HTR-8/SVneo (cell line): ENCODE data around the gene TRPM3.
A peak's percentile ranks its signal among the peaks of the same experiment; 100 is the strongest.

ENCODE experiments used
- DNase-seq: peaks from one replicate; pipeline ENCODE4 v3.0.0; 2011; ENCODE audit warnings: low spot score, mixed read lengths; ENCODE audit not compliant: insufficient read length
- FAIRE-seq: peaks from 2 replicates; lab custom pipeline; 2011; peaks lifted over from hg19 to GRCh38; lab: Jason Lieb, UNC

The TRPM3 gene

DNA sequence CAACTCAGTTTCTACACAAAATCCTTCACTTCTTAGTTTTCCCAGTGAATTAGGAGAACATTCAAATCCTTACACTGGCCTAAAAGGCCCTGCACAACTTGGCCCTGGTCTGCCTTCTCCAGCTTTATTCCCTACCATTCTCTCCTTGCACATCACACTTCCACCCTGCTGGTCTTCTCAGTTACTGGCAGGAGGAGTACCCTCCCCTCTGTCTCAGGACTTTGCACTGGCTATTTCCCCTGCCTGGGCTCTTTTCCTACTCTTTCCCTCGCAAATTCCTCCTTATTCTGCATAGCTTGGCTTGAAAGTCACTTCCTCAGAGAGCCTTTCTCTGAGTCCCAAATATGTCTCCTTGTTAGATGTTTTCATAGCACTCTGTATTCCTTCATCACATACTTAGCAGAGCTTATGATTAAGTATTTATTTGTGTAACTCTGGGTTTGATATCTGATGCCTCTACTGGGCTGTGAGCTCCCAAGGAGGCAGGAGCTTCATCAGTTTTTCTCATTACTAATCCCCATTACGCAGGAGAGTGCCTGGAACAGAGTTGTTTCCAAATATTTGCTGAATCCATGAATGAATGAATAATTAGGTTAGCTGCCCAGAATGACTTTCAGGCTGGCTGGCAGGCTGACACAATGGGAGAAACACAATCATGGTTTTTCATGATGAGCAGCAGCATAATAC, 547.1 kb downstream of the TRPM3 start:
- FAIRE-seq (no peak), DNase-seq (no peak)

DNA sequence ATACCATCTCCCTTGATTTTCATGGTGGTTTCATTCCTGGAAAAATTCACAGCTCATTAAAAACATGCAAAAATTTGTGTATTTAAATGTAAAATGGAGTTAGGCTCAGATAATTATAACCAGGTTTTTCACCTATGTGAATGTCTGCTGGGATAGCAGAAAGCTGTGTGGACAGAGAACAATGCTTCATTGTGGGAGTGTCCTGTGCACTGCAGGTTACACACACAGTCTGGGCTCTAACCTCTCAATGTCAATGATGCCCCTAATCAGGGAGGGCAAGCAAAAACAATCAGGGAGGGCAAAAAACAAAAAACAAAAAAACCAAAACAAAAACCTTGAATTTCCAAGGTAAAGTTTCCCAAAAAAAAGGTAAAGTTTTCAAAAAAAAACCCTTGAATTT, 548.1 kb downstream of the TRPM3 start:
- FAIRE-seq (no peak), DNase-seq (no peak)

DNA sequence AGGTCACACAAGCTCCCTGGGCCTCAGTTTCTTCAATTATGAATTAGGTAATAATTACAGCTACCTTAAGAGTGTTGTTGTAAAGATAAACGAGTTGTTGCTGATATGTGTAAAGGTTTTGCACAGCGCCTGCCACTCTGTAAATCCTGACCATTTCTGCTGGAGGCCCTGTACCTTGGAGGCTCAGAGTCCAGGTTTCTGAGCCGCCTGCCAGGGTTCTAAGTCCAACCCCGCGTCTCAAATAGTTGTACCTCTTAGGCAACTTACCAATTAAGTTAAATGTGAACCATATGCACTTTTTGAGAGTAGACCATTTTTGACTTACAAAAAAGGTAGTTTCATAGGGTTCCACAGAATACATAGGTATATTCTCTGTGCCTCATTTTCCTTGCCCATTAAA, 550.2 kb downstream of the TRPM3 start:
- FAIRE-seq (no peak), DNase-seq (no peak)

DNA sequence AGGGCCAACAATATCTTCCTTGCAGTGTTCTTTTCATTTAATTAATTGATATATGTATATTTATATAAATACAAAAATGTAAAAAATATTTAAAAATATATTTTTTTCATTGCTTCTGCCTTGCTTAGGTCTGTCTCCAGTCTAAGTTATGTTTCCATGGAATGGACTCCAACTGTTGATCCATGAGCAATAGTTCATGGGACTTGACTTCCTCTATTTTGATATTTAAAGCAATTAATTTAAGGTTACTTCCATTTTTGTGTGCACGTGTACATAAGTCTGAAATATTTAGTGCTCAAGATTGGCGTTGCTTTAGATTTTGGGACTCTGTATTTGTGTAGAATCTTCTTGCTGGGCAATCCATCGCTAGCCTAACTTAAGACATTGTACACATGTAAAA, 551.6 kb downstream of the TRPM3 start:
- FAIRE-seq (no peak), DNase-seq (no peak)

DNA sequence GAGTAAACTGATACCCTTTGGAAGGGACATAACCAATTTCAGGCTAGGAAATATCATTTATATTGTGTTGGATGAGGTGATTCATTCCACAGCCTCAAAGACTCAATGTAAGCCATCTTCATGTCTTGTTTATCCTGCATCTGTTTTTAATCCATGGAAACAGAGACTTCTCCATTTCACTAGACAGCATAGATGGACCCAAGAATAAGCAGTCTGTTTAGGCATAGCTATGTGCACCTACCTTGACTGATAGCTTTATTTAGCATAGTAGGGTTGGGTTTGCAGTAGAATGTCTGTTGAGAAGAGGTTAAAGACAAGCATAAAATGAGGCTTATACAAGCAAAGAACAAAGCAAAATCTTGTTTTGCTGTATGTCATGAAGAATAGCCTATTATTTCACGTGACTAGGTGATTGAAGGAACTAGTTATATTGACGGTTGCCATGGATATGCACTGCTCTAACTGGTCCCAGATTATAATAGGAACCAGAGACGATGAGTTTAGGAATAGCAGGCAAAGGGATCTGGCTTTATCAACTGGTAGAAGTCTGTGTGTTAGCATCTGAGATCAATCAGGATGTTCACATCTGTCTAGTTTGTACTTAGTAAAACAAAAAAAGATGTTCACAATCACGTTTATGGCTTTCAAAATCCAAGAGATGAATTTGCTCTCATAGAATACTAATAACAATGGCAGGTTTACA, 552.2 kb downstream of the TRPM3 start:
- FAIRE-seq, result no peak

DNA sequence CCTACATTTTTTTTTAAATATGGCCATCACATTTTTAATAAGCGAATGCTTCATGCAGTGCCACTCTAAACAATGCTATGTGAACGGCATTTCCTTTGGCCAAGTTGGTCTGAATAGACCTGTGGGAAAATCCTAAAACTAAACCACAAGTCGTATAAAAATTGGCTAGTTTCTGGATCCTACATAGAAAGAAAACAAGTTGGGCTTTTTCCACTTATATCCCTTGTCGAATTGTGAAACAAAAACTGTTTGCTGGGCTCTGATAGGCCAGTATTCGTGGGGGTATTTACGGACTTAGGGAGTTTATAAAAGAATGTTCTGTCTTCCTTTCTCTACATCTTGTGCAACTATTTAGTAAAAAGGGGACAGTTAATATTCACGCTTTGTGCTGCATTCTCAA, 553.9 kb downstream of the TRPM3 start:
- no peak for DNase-seq

More for the DNA sequence above, 552.2 kb downstream of the TRPM3 start:
- DNase-seq, result no peak

DNA sequence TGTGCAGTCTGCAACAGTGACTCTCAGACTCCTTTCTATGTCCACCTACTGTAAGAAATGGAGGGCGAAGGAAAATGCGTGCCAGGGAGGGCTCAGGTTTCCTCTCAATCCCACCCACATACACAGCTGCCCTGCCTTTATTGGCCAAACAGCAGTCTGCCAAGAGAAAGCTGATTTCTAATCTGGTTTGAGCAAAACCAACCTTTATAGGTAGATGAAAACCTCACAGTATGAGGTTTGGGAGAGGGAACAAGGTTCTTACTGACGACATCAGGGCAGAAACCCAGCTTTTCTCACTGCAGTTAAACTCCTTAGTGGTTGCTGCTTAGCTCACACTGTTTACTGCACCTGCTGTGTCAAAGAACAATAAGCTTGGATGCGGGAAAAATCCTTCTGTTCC, 554.7 kb downstream of the TRPM3 start:
- FAIRE-seq, result no peak

More for the DNA sequence above, 553.9 kb downstream of the TRPM3 start:
- FAIRE-seq, result no peak

DNA sequence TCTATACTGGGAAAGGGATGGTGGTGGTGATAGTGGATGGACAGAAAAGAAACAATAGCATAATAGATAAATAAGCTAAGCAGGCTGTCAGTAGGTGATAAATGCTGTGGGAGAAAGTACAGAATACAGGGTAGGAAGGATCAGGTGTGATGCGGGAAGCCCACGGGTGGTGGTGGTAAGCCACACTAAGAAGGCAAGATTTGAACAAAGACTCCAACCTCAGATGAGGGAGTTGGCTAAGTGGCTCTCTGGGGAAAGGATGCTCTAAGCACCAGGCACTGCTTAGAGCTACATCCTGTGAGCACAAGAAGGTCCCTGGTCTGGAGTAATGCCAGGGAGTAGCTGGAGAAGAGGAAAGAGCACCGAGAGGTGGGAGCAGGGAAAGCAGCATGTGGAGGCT, 555.4 kb downstream of the TRPM3 start:
- FAIRE-seq (no peak), DNase-seq (no peak)

More for the DNA sequence above, 554.7 kb downstream of the TRPM3 start:
- DNase-seq, result no peak

DNA sequence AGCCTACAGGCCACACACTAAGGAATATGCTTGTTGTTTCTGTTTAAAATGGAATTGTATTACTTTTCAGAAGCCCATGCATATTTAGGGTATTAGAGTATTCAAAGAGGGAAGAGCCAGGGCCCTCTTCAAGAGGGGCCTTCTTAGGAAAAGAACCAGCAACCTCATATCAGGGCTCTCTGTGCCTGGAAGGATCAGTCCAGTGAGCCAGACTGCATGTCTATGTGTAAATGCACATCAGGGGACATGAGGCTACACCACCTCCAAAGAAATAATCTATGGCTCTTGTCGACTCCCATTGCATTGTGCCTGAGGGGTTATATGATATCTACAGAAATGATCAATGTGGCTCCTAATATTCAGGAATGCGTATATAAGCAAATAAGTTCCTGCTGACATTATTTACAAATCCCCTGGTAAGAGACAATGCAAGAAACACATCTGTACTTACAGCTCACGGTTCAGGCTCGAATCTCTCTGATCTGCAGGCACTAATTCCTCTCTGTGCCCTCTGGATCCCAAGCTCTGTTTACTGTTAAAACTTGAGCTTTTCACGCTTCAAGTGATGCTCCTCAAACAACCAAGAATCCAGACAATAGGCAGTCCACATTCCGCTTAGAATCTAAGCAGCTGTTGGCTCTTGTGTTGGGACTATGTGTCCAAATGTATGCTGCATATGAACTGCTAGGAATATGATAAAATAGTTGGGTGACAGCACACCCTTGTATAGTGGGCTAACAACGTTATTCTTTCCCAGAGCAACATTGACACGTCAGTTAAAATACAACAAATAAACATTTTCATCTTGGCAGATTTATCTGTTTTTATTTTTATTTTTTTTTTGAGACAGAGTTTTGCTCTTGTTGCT, 556.7 kb downstream of the TRPM3 start:
- no peak for DNase-seq
- FAIRE-seq, result no peak

DNA sequence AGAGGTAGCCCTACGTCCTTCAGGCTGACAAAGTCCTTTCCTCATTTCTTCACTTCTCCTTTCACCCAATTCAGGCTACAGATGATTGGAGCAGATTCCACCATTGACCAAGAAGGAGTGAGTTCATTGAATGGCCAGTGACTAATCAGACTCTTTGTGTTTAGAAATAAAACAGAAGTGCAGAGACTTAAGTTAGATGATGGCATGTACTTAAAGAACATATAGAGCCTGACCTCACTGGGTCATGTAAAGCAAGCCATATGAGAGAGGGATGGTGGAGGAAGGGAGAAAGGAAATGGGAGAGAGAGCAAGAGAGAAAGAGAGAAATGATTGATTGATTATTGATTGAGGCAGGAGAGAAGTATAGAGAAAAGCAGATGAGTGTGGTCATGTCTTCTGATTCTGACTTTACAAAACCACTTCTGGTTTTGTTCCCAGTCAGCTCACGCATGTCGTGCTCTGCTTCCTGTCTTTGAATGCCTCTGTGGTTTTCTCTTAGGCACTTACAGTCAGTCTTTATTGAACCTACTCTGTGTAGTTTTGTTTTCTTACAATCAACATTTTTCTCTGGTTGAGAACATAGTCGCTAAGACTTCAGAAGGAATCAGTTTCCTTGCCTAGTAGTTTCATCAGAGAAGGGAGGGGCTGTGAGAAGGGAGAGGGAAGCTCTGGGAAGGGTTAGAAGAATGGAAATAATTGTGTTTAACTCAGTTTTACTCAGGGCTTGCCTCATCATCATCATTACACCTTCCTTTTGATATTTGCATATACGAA, 557.8 kb downstream of the TRPM3 start:
- no peak for FAIRE-seq
- DNase-seq, result no peak

DNA sequence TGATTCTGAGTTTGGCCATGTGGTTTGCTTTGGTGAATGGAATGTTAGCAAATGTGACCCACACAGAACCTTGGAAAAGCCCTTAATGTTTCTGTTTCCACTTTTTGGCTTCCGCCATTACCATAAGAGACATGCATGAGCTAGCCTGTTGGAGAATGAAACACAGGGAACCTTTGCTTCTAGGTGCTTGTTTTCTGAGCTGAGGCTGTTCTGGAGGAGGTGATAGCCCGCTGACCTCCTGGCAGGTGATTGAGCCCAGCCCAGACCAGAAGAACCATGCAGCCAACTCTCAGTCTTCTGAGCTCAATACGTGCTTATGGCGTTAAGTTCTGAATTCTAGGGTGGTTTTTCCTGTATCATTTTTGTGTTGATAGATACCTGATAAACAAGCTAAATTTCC, 558.4 kb downstream of the TRPM3 start:
- no peak for DNase-seq
- FAIRE-seq, result no peak

DNA sequence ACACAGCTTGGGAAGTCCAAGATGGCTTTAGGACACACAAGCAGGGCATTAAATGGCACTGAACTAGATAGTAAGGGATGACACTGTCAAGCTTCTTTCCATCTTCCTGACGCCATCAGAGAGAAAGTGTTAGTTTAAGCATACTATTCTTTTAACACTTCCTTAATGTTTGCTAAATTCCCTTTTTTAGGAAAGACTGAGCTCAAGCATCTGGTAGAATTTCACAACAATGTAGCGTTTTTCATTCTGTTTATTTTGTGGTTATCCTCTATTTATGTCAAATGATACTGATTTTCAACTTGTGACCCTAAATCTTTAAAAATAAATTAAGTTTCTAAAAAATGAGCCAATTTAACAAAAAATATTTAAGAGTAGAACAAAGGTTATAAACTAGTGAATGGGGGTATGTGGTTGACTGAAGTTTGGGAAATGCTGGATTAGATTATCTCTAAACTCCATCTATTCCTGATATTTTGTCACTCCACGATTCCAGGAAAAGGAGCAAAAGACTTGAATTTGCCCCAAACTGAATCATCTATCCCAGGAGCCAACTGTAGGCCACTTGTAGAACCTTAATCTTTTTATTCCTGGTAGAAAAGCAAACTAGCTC, 559.5 kb downstream of the TRPM3 start:
- no peak for FAIRE-seq
- no peak for DNase-seq

DNA sequence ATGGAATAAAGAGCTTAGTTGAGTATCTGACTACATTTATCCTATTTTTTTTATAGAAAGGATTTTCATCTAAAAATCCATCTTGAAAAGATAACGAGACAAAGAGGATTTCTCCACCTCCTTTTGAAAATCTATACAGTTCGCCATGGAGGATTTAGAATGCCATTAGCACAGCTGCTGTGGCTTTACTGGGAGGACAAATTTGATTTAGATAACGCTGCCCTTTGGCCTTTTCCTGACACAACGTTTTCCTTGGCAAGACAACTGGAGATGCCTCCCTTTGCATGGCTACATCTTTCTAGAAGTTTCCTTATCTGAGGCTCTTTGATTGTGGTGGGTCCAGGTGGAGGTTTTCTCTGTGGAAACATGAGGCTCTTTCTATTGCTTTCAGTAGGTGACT, 560.3 kb downstream of the TRPM3 start:
- DNase-seq, result no peak
- no peak for FAIRE-seq

DNA sequence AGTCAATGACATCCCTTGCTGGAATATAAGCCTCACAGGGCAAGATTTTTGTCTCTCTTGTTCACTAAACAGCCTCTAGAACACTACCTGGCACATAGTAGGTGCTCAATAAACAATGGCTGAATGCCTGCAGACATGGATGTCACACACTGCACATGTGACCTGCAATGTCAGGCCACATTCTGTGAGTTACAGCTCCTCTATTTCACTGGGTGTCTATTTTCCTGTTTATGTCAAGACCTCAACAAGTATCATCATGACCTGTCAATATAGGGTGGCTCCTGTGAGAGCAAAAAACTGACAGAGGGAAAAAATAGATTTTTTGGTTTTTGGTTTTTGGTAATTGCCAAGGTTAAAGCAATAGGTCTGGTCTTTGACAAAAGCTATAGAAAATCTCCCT, 562.3 kb downstream of the TRPM3 start:
- FAIRE-seq (no peak), DNase-seq (no peak)

DNA sequence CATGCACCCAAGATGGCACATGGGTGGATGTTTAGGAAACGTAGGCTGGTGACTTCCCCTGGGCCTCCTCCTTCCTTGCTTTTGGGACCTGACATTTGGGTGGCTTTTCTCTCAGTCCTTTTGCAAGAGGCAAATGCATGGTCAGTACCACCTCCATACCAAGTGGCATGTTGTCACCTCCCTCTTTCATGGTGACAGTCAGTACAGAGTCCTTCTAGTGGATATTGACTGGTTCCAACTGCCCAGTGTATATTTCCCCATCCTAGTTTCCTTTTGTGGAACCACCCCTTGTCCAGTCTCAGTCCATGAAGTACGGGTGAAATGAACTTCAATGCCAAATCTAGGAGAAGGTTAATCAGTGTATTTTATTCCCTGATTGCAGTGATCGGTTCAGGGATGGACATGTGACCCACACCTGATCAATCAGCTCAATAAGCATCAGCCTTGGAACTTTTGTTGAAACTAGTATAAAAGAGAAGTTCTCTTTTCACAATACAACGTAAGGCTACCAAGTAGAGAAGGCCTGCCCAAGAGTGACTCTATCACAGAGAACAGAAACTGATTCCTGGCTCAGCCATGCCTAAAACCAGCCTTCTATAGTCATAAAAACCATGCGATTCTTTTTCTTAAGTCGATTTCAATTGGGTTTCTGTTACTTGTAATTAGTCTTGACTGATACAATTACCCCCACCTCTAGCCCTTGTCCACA, 563.6 kb downstream of the TRPM3 start:
- DNase-seq (no peak), FAIRE-seq (no peak)

DNA sequence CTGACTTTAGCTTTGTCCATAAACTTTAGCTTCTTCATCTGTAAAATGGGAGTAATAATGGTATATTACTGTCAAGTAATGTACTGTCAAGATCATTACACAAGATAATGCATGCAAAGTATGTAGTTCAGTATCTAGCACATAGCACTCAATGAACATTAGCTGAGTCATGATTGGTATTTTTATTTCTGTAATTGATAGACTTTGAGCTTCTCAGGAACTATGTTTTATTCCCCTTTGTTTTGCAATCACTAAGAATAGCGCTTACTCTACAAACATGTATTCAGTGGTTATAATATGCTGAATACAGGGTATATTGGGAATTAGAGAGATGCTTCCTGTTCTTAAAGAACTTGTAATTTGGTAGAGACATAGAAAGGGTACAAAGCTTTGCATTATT, 564.6 kb downstream of the TRPM3 start:
- DNase-seq (no peak), FAIRE-seq (no peak)

DNA sequence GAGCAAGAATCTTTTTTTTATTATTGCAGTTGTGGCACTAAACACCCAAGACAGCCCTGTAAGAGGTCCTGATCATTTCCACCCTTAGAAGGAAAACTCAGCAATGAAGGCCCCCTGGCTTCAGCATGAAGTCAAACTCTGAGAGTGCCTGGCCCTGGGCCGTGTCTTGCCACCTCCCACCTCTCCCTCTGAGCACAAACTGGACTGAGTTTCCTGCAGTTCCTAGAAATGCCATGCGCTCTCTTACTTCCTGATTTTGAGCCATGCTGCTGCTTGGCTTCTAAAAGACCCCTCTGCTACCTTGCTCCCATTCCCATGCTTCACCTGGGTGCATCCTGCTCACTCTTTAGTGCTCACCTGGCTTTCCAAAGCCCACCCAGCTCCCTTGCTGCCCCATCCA, 566.5 kb downstream of the TRPM3 start:
- FAIRE-seq, result no peak
- no peak for DNase-seq

DNA sequence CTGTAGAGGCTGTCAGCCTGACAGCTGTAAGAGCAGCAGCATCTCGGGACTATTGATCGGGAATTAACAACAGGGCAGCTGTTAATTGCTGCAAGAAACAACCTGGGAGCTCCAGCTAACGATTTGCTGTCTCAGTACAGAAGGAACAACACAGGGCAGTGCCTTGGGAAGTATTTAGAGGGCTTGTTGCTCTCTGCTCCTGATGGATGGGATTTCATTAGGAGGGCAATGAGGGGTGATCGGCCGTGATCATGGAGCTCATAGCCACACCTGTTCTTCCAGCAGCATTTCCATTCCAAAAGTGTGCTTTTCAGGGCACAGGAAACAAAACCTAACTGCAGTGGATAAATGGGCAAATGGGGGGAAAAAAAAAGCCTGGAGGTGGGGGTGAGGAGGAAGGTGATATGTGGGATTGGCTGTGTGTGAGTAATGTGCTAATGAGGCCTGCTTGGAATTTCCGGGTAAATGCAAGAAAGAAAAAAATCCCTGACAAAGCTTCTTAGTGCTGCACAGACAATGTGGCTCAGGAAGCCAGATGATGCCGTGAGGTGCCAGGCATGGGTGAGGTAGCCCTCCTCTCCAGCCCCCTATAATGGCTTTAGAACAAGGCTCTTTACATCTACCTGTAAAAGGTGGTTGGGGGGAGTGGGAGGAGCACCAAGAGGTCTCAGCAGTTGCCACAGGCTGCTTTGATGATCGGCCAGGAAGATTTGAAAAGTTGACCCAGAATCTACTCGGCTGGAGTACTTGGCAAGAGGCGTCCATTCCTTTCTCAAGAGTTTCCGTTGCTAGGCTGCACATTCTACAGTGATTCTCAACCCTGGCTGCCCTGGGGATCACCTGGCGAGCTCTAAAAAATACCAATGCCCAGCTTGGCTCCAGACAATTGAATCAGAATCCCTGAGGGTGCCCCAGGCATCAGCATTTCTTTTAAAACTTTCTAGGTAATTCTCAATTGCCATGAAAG, 567.4 kb downstream of the TRPM3 start:
- no peak for FAIRE-seq
- peak; percentile 25 for DNase-seq
